GM23248 (cell line): ENCODE results near the gene MYL7. TPM values are rescaled to one million over a fixed set of nuclear protein-coding genes. Genes with fewer than 3 reads are reported as not detected.

Experiments used
- DNase-seq: peaks from one replicate; pipeline ENCODE4 v3.0.0-alpha.2; 2015
- H2AFZ ChIP-seq: fragments of 200-600 bp; sonication (generic); 2 replicates; pipeline ENCODE4 v1.6.1; 2016; ENCODE audit warnings: antibody characterized with exemption
- H3F3A ChIP-seq: fragments of 200-600 bp; sonication (generic); 2 replicates; pipeline ENCODE4 v1.6.1; 2016; ENCODE audit warnings: mild to moderate bottlenecking, antibody characterized with exemption, mixed run types; ENCODE audit not compliant: insufficient read depth
- H3K27ac ChIP-seq: fragments of 200-600 bp; sonication (generic); 2 replicates; pipeline ENCODE4 v1.5.1; 2016; ENCODE audit warnings: mild to moderate bottlenecking
- H3K27me3 ChIP-seq: fragments of 200-600 bp; sonication (generic); replicated peaks from 2 replicates; pipeline ENCODE4 v1.6.1; 2016; ENCODE audit warnings: mild to moderate bottlenecking; ENCODE audit not compliant: insufficient read depth
- H3K36me3 ChIP-seq: fragments of 200-600 bp; sonication (generic); 2 replicates; pipeline ENCODE4 v1.6.1; 2016; ENCODE audit warnings: low read depth, mild to moderate bottlenecking
- H3K4me1 ChIP-seq: fragments of 200-600 bp; sonication (generic); 2 replicates; pipeline ENCODE4 v1.6.1; 2016; ENCODE audit warnings: mild to moderate bottlenecking; ENCODE audit not compliant: insufficient read depth
- H3K4me2 ChIP-seq: fragments of 200-600 bp; sonication (generic); one replicate; pipeline ENCODE4 v1.6.1; 2016; ENCODE audit warnings: mild to moderate bottlenecking; ENCODE audit not compliant: unreplicated experiment
- H3K4me3 ChIP-seq: fragments of 200-600 bp; sonication (generic); 2 replicates; pipeline ENCODE4 v1.5.1; 2016; ENCODE audit warnings: mild to moderate bottlenecking
- H3K79me2 ChIP-seq: fragments of 200-600 bp; sonication (generic); 2 replicates; pipeline ENCODE4 v1.6.1; 2016; ENCODE audit warnings: mild to moderate bottlenecking; ENCODE audit not compliant: insufficient read depth
- H3K9ac ChIP-seq: fragments of 200-600 bp; sonication (generic); 2 replicates; pipeline ENCODE4 v1.6.1; 2016; ENCODE audit warnings: mild to moderate bottlenecking
- H3K9me2 ChIP-seq: fragments of 200-600 bp; sonication (generic); 2 replicates; pipeline ENCODE4 v1.6.1; 2016; ENCODE audit warnings: mixed run types, mild to moderate bottlenecking, moderate library complexity; ENCODE audit not compliant: insufficient read depth
- H3K9me3 ChIP-seq: fragments of 200-600 bp; sonication (generic); one replicate; pipeline ENCODE4 v1.6.1; 2017; ENCODE audit warnings: low read depth
- H4K20me1 ChIP-seq: fragments of 200-600 bp; sonication (generic); 2 replicates; pipeline ENCODE4 v1.6.0; 2016; ENCODE audit not compliant: insufficient read depth
- EZH2 ChIP-seq: fragments of 200-600 bp; sonication (generic); IDR thresholded peaks from 2 replicates; pipeline ENCODE4 v1.6.1; 2018; ENCODE audit warnings: antibody characterized with exemption, mild to moderate bottlenecking; ENCODE audit not compliant: insufficient read depth, poor library complexity, severe bottlenecking
- EZH2phosphoT487 ChIP-seq: fragments of 200-600 bp; sonication (generic); IDR thresholded peaks from 2 replicates; pipeline ENCODE4 v1.6.1; 2018; ENCODE audit warnings: antibody characterized with exemption, moderate library complexity, mild to moderate bottlenecking, low read depth; ENCODE audit not compliant: insufficient read depth
- WGBS, 2 experiments: methylation state at CpG; one replicate each; pipeline ENCODE4 v1.1.6; 2015 to 2017; ENCODE audit warnings: low lambda C conversion rate in 2 of 2, low coverage in 1 of 2; ENCODE audit errors: missing lambda C conversion rate in 2 of 2; 5-methylcytosine and 5-hydroxymethylcytosine counted together
- in situ Hi-C: fragments of 300-500 bp; cut with MboI; formaldehyde crosslinking; loops from 2 replicates; pipeline ENCODE4 v1.15.0; 2020
- polyA plus RNA-seq: library from polyadenylated mRNA; unstranded; fragments of >200 nt; fragmentation: Nextera tagmentation; extraction: Ambion mirVana; gene quantifications from 2 replicates; pipeline ENCODE4 v1.2.1, GENCODE V29; 2016
- total RNA-seq: library from RNA; depleted of rRNA; stranded (reverse); fragments of >200 nt; shearing (Covaris generic); gene quantifications from 2 replicates; pipeline ENCODE4 v1.2.3, GENCODE V29; 2014

Gene MYL7
- total and polyA plus RNA-seq, 2 experiments from 2014 or later: not detected

DNA sequence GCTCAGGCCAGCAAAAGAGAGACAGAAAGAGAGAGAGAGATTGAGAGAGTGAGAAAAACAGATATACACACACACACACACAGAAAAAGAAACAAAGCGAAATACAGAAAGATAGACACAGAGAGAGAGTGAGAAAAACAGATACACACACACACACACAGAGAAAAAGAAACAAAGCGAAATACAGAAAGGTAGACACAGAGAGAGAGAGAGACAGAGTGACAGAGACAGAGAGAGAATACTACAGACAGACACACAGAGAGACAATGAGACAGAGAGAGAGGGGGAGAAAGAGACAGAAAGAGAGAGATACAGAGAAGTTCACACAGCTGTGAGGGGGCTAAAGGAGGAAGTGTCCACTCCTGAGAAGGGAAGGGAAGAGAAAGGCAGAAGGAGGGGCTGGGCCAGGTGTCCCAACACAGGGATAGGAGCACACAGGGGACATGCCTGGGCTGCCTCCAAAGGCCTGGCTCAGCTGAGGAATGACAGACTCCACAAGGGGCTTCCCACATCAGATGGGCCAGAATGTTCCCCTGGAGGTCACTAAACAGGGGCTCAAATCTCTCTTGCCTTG, 43.8 kb upstream of the MYL7 start:
- Histone ChIP-seq H3K4me1 (peaks cover 12% of the 10 kb centered on the region), H3K79me2 (no peaks in the 10 kb centered on the region), H3K36me3 (no peaks in the 10 kb centered on the region), H4K20me1 (no peaks in the 10 kb centered on the region), H3K9me3 (no peaks in the 10 kb centered on the region), H3K4me3 (peak overlapping the region; percentile 28; the same call in 1 of the 2 replicates), H3K27ac (peak overlapping the region; percentile 37), H3F3A (peaks cover 7% of the 10 kb centered on the region), H3K9me2 (no peaks in the 10 kb centered on the region), H3K27me3 (no peaks in the 10 kb centered on the region), H3K9ac (peak overlapping the region; percentile 31; the same call in 1 of the 2 replicates), H3K4me2 (peak overlapping the region; percentile 63), H2AFZ (peak overlapping the region; percentile 19)
- in situ Hi-C loops: no loop called here
- TF ChIP-seq EZH2 (no peak), EZH2phosphoT487 (no peak)
- 75 to 89% methylated on average over 2 of the region's 2 CpGs for WGBS, 2 experiments
- DNase-seq: no peak

GRCh38 chr7:44184206-44184872, 43.2 kb upstream of the MYL7 start:
- Histone ChIP-seq H2AFZ (peak overlapping the region; percentile 19; the same call in 1 of the 2 replicates), H3K36me3 (no peaks in the 10 kb centered on the region), H3K4me1 (peaks cover 12% of the 10 kb centered on the region), H3K27ac (peak overlapping the region; percentile 37), H3F3A (peaks cover 7% of the 10 kb centered on the region), H3K4me2 (peak overlapping the region; percentile 63), H3K9me2 (no peaks in the 10 kb centered on the region), H3K9me3 (no peaks in the 10 kb centered on the region), H3K27me3 (no peaks in the 10 kb centered on the region), H4K20me1 (no peaks in the 10 kb centered on the region), H3K9ac (peak overlapping the region; percentile 31; the same call in 1 of the 2 replicates), H3K4me3 (peak overlapping the region; percentile 28; the same call in 1 of the 2 replicates), H3K79me2 (no peaks in the 10 kb centered on the region)
- no peak for TF ChIP-seq EZH2
- TF ChIP-seq EZH2phosphoT487: no peak
- DNase-seq: peak; percentile 94
- in situ Hi-C loops: no loop called here
- 57 to 62% methylated on average over 15 to 16 of the region's 16 CpGs for WGBS, 2 experiments

DNA sequence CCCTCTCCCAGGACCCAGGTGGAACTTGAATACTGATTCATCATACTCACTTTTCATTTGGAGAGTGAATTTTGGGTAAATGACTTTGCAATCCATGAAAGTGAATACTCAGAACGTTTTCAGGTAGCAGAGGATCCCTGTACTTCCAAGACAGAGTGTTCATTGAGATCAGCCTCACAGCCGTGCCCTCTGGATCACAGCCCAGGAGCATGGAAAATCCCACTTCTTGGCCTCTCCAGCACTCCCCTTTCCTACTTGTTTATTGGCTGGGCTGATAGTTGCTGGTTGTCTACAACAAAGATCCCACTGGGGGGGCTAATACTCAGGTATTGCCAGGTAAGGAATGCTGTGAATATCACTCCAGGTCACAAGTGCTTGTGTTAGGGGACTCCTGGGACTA, 42.3 kb upstream of the MYL7 start:
- 22 to 26% methylated on average over 2 of the region's 2 CpGs for WGBS, 2 experiments
- Histone ChIP-seq H3K4me1 (peaks cover 12% of the 10 kb centered on the region), H3F3A (peaks cover 7% of the 10 kb centered on the region), H3K9ac (no peak overlapping the region), H2AFZ (no peak overlapping the region), H3K4me2 (no peak overlapping the region), H3K27ac (no peak overlapping the region), H3K9me2 (no peaks in the 10 kb centered on the region), H4K20me1 (no peaks in the 10 kb centered on the region), H3K36me3 (no peaks in the 10 kb centered on the region), H3K79me2 (no peaks in the 10 kb centered on the region), H3K27me3 (no peaks in the 10 kb centered on the region), H3K4me3 (no peak overlapping the region), H3K9me3 (no peaks in the 10 kb centered on the region)
- in situ Hi-C loops: no loop called here
- TF ChIP-seq EZH2phosphoT487 (no peak), EZH2 (no peak)
- DNase-seq: no peak

DNA sequence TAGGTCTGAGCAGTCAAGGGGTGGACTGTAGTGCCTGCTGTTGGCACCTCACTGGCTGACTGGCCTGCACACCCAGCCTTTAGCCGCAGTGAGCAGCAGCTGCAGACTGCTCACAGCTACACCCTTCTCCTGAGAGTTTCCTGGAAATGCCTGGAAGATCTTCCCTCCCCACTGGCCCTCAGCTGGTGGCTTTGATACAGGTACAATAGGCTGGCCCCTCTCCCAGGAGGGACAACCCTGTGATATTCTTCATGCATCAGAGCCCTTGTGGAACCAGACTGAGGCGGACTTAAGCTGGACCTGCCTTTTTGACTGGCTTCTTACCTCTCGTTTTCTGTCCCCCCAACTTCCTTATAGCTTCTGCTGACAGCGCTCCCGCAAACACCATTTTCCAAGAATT, 41.7 kb upstream of the MYL7 start:
- H4K20me1 ChIP-seq: no peaks in the 10 kb centered on the region
- H3K36me3 ChIP-seq: no peaks in the 10 kb centered on the region
- H3K4me1 ChIP-seq: peaks cover 16% of the 10 kb centered on the region
- WGBS, 2 experiments: 66 to 68% methylated on average over 5 of the region's 5 CpGs
- H3K4me2 ChIP-seq: no peak overlapping the region
- no peaks in the 10 kb centered on the region for H3K9me2 ChIP-seq
- H3K79me2 ChIP-seq: no peaks in the 10 kb centered on the region
- no peak overlapping the region for H2AFZ ChIP-seq
- H3K4me3 ChIP-seq: no peak overlapping the region
- H3K27me3 ChIP-seq: no peaks in the 10 kb centered on the region
- DNase-seq: no peak
- in situ Hi-C loops: no loop called here
- H3F3A ChIP-seq: peaks cover 9% of the 10 kb centered on the region
- TF ChIP-seq EZH2 (no peak), EZH2phosphoT487 (no peak)
- no peak overlapping the region for H3K27ac ChIP-seq
- no peak overlapping the region for H3K9ac ChIP-seq
- H3K9me3 ChIP-seq: no peaks in the 10 kb centered on the region
